ENCODE results near the gene C16orf96.

Gene C16orf96

GRCh38 chr16:4631444-4631843, 75.3 kb downstream of the C16orf96 start:
- H3K4me3 ChIP-seq (ENCODE audit: low read depth, low read length): no peak overlapping the region
- H3K9me3 ChIP-seq (ENCODE audit: control insufficient read depth, insufficient read depth, low read depth, low read length): no peaks in the 10 kb centered on the region
- H3K27ac ChIP-seq (ENCODE audit: extremely low read depth, low read depth, low read length): no peak overlapping the region
- H3K4me1 ChIP-seq (ENCODE audit: control insufficient read depth, insufficient read depth, low read length): no peaks in the 10 kb centered on the region
- ChIA-PET POLR2A (no interaction called here), CTCF (interaction anchor here (0.7 to 1.9 kb wide), 2 partner anchors 19 to 179 kb away, joined by 3 to 7 read pairs; no protein-coding TSS in a partner anchor)
- TF ChIP-seq ZNF302 (tag by site-specific recombination; IDR thresholded peaks at IDR 0.05; ENCODE audit: low read depth) (no peak), ZSCAN4 (tag by site-specific recombination; IDR thresholded peaks at IDR 0.05) (no peak), ZNF248 (tag by site-specific recombination; IDR thresholded peaks at IDR 0.05) (peak; percentile 89), GLIS1 (tag by site-specific recombination; IDR thresholded peaks at IDR 0.05) (no peak), KLF7 (tag by site-specific recombination; IDR thresholded peaks at IDR 0.05; ENCODE audit: borderline replicate concordance) (no peak), ZNF114 (tag by site-specific recombination; IDR thresholded peaks at IDR 0.05) (no peak), SETDB1 (IDR thresholded peaks at IDR 0.05; ENCODE audit: insufficient read length, low read length) (peak; percentile 66), ZNF16 (tag by site-specific recombination; IDR thresholded peaks at IDR 0.05; ENCODE audit: low read depth) (no peak)
- peaks cover 0 to 23% of the 10 kb centered on the region in 2 experiments; a peak in 2 of 3 replicates for H3K36me3 ChIP-seq (ENCODE audit: control insufficient read depth in 2 of 2, insufficient read depth in 1 of 2, low read length in 2 of 2)

GRCh38 chr16:4633910-4634635, 77.9 kb downstream of the C16orf96 start:
- POLR2A ChIA-PET: interaction anchor here (1.1 kb wide), 1 partner anchor 16 kb away, joined by 3 read pairs; no protein-coding TSS in a partner anchor
- no peak for TF ChIP-seq ZNF24 (tag by site-specific recombination; IDR thresholded peaks at IDR 0.05)
- TF ChIP-seq ZNF362 (tag by site-specific recombination; IDR thresholded peaks at IDR 0.05): no peak
- TF ChIP-seq ZNF76 (tag by site-specific recombination; IDR thresholded peaks at IDR 0.05; ENCODE audit: borderline replicate concordance, low read depth): no peak
- no peak for TF ChIP-seq HOXD13 (CRISPR knock-in tag; IDR thresholded peaks at IDR 0.05; ENCODE audit: borderline replicate concordance)
- no peak for TF ChIP-seq ZNF600 (tag by site-specific recombination; IDR thresholded peaks at IDR 0.05)
- TF ChIP-seq SP2 (tag by site-specific recombination; IDR thresholded peaks at IDR 0.05): no peak
- no peak for TF ChIP-seq ZNF514 (tag by site-specific recombination; IDR thresholded peaks at IDR 0.05)
- TF ChIP-seq ZSCAN5A (tag by site-specific recombination; IDR thresholded peaks at IDR 0.05): no peak
- no peak for TF ChIP-seq ZNF473 (tag by site-specific recombination; IDR thresholded peaks at IDR 0.05)
- no peak for TF ChIP-seq PRDM2 (tag by site-specific recombination; IDR thresholded peaks at IDR 0.05; ENCODE audit: borderline replicate concordance)
- no peak for TF ChIP-seq BCL11A (tag by site-specific recombination; IDR thresholded peaks at IDR 0.05; ENCODE audit: low read depth)
- no peak for TF ChIP-seq RBAK (tag by site-specific recombination; IDR thresholded peaks at IDR 0.05)
- TF ChIP-seq ZNF529 (tag by site-specific recombination; IDR thresholded peaks at IDR 0.05; ENCODE audit: insufficient replicate concordance): no peak
- no peak for TF ChIP-seq ZNF148 (tag by site-specific recombination; IDR thresholded peaks at IDR 0.05; ENCODE audit: borderline replicate concordance)

More at GRCh38 chr16:4633910-4634635, 77.9 kb downstream of the C16orf96 start:
- CTCF ChIA-PET: interaction anchor here (0.6 to 2.3 kb wide), 2 partner anchors 16 to 41 kb away, joined by 3 to 8 read pairs; no protein-coding TSS in a partner anchor
- Histone ChIP-seq H3K4me1 (ENCODE audit: control insufficient read depth, insufficient read depth, low read length) (no peaks in the 10 kb centered on the region), H3K9me3 (ENCODE audit: control insufficient read depth, insufficient read depth, low read depth, low read length) (no peaks in the 10 kb centered on the region), H3K4me3 (ENCODE audit: low read depth, low read length) (no peak overlapping the region), H3K36me3 (ENCODE audit: control insufficient read depth in 2 of 2, insufficient read depth in 1 of 2, low read length in 2 of 2) (peaks cover 0 to 17% of the 10 kb centered on the region in 2 experiments; a peak in 2 of 3 replicates), H3K27ac (ENCODE audit: extremely low read depth, low read depth, low read length) (no peak overlapping the region)

Data from HEK293 (cell line).